DND-41 (cell line): ENCODE results near the gene COL4A1.
"Not testable (repeated sequence)": the region's sequence is repeated elsewhere in the genome, so short reads cannot be mapped to it uniquely, and the experiment has no call there.

Source experiments
- ATAC-seq: fragments of 200-7000 bp; cut with Tn5 transposase; 3 replicates; pipeline ENCODE4 v1.9.1; 2021; ENCODE audit warnings: low read depth; ENCODE audit not compliant: insufficient read depth
- DNase-seq: peaks from one replicate; pipeline ENCODE4 v3.0.0-alpha.2; 2020
- H2AFZ ChIP-seq: 2 replicates; pipeline ENCODE4 v1.6.0; 2012; ENCODE audit warnings: low read depth, low read length
- H3K27ac ChIP-seq: 2 replicates; pipeline ENCODE4 v1.5.1; 2012; ENCODE audit warnings: low read length, inconsistent platforms
- H3K27me3 ChIP-seq: fragments of 200-600 bp; sonication (generic); 2 replicates; pipeline ENCODE4 v1.6.0; 2012; ENCODE audit warnings: low read length, mild to moderate bottlenecking, inconsistent platforms; ENCODE audit not compliant: insufficient read depth, poor library complexity
- H3K36me3 ChIP-seq: 2 replicates; pipeline ENCODE4 v1.5.1; 2012; ENCODE audit warnings: low read length, inconsistent platforms; ENCODE audit not compliant: insufficient read depth
- H3K4me1 ChIP-seq: 2 replicates; pipeline ENCODE4 v1.5.1; 2012; ENCODE audit warnings: mild to moderate bottlenecking, low read length; ENCODE audit not compliant: insufficient read depth
- H3K4me2 ChIP-seq: 2 replicates; pipeline ENCODE4 v1.6.0; 2012; ENCODE audit warnings: mild to moderate bottlenecking, moderate library complexity, low read length, inconsistent platforms; ENCODE audit not compliant: insufficient read depth
- H3K4me3 ChIP-seq, 2 experiments: fragments of 200-600 bp in 1 of 2; shearing (Covaris generic) in 1 of 2; 2 replicates each; pipeline ENCODE4 v1.5.1; 2012 to 2016; ENCODE audit warnings: inconsistent platforms in 2 of 2, low read length in 2 of 2, mild to moderate bottlenecking in 2 of 2, low read depth in 1 of 2, moderate library complexity in 1 of 2
- H3K79me2 ChIP-seq: 2 replicates; pipeline ENCODE4 v1.6.0; 2012; ENCODE audit warnings: low read length, inconsistent platforms; ENCODE audit not compliant: insufficient read depth
- H3K9ac ChIP-seq: 2 replicates; pipeline ENCODE4 v1.6.0; 2012; ENCODE audit warnings: low read depth, mild to moderate bottlenecking, inconsistent platforms, low read length, moderate library complexity
- H3K9me3 ChIP-seq: 2 replicates; pipeline ENCODE4 v1.5.1; 2012; ENCODE audit warnings: low read length, moderate library complexity, mild to moderate bottlenecking, inconsistent platforms; ENCODE audit not compliant: insufficient read depth, severe bottlenecking
- H4K20me1 ChIP-seq: 2 replicates; pipeline ENCODE4 v1.6.0; 2012; ENCODE audit warnings: low read length; ENCODE audit not compliant: insufficient read depth
- EZH2 ChIP-seq: IDR thresholded peaks from 3 replicates; pipeline ENCODE4 v1.6.1; 2012; ENCODE audit warnings: borderline replicate concordance, low read depth, mild to moderate bottlenecking, moderate library complexity, low read length, inconsistent platforms; ENCODE audit not compliant: severe bottlenecking
- TF ChIP-seq, protein P1 (sequence below): IDR thresholded peaks from 2 replicates; pipeline ENCODE4 v1.5.1; 2012; ENCODE audit warnings: borderline replicate concordance, low read length, moderate library complexity, mild to moderate bottlenecking; ENCODE audit not compliant: poor library complexity, severe bottlenecking; ENCODE audit errors: extremely low read depth

Gene COL4A1

DNA sequence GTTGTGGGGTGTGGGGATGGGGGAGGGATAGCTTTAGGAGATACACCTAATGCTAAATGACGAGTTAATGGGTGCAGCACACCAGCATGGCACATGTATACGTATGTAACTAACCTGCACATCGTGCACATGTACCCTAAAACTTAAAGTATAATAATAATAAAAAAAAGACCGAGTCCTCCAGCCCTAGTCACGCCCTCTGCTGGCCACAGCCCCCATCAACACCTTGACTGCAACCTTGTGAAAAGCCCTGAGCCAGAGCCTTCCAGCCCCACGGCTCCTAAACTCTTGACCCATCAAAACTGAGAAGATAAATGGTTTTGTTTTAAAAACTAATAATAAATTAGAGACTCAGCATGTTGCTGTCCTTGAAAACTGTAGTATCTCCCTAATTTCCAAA, 194.6 kb downstream of the COL4A1 start:
- H3K27me3 ChIP-seq, H4K20me1 ChIP-seq, H3K36me3 ChIP-seq, H3K9ac ChIP-seq, H3K9me3 ChIP-seq, H3K4me2 ChIP-seq, H2AFZ ChIP-seq, H3K27ac ChIP-seq, ATAC-seq, H3K79me2 ChIP-seq, H3K4me3 ChIP-seq: not testable (repeated sequence)
- DNase-seq, result peak; percentile 35
- H3K4me1 ChIP-seq, result peaks cover 37% of the 10 kb centered on the region
- TF ChIP-seq, protein P1, sequence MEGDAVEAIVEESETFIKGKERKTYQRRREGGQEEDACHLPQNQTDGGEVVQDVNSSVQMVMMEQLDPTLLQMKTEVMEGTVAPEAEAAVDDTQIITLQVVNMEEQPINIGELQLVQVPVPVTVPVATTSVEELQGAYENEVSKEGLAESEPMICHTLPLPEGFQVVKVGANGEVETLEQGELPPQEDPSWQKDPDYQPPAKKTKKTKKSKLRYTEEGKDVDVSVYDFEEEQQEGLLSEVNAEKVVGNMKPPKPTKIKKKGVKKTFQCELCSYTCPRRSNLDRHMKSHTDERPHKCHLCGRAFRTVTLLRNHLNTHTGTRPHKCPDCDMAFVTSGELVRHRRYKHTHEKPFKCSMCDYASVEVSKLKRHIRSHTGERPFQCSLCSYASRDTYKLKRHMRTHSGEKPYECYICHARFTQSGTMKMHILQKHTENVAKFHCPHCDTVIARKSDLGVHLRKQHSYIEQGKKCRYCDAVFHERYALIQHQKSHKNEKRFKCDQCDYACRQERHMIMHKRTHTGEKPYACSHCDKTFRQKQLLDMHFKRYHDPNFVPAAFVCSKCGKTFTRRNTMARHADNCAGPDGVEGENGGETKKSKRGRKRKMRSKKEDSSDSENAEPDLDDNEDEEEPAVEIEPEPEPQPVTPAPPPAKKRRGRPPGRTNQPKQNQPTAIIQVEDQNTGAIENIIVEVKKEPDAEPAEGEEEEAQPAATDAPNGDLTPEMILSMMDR, result peak; percentile 45

DNA sequence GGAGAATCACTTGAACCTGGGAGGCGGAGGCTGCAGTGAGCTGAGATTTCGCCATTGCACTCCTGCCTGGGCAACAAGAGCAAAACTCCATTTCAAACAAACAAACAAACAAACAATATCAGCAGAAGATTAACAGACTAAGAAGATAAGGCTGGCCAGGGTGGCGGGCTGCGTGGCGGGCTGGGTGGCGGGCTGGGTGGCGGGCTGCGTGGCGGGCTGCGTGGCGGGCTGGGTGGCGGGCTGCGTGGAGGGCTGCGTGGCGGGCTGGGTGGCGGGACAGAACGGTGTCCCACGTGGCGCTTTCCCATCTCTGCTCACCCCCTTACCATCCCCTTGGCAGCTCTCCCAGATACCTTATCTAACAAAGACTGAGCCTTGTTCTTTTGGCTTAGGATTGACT, 196.2 kb downstream of the COL4A1 start:
- Histone ChIP-seq H3K27ac (no peak overlapping the region; the same call in 1 of the 2 replicates), H3K9me3 (no peaks in the 10 kb centered on the region), H3K79me2 (no peaks in the 10 kb centered on the region), H3K4me1 (peaks cover 37% of the 10 kb centered on the region), H3K4me2 (no peak overlapping the region), H3K27me3 (no peaks in the 10 kb centered on the region), H4K20me1 (no peaks in the 10 kb centered on the region), H3K36me3 (no peaks in the 10 kb centered on the region), H2AFZ (no peak overlapping the region), H3K9ac (no peak overlapping the region), H3K4me3 (no peak overlapping the region)
- DNase-seq, result no peak
- TF ChIP-seq, protein P1, result no peak
- TF ChIP-seq EZH2, result no peak
- ATAC-seq, result no peak

DNA sequence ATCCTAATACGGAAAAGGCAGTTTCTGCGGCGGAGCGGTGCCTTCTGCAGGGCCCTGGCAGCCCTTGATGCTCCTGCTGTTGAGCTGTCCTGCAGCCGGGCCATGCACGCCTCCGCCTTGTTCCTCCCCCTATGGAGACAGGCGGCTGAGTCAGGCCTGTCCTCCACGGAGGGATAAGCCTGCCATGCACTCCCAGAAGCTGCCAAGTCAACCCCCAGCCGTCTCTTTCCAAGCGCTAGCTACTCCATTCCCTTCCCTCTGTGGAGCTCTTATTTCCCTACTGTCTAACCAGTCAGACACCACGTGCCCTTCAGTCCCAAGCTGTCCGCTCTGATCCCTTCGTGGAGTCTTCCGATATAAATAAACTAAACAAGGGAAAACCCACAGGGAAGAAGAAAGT, 197.0 kb downstream of the COL4A1 start:
- Histone ChIP-seq H3K79me2 (no peaks in the 10 kb centered on the region), H3K4me3 (no peak overlapping the region), H4K20me1 (no peaks in the 10 kb centered on the region), H3K4me2 (peak overlapping the region; percentile 50), H2AFZ (peak overlapping the region; percentile 38; the same call in 1 of the 2 replicates), H3K27ac (peak overlapping the region; percentile 87), H3K9me3 (no peaks in the 10 kb centered on the region), H3K4me1 (peaks cover 37% of the 10 kb centered on the region), H3K36me3 (no peaks in the 10 kb centered on the region), H3K27me3 (no peaks in the 10 kb centered on the region), H3K9ac (peak overlapping the region; percentile 44)
- ATAC-seq, result peak; percentile 11; the same call in 2 of the 3 replicates
- no peak for TF ChIP-seq EZH2
- TF ChIP-seq, protein P1, result no peak
- no peak for DNase-seq
